RPMI8226 (cell line): Measurements from ENCODE around the gene METAP2.

Source experiments
- DNase-seq: peaks from one replicate; pipeline ENCODE4 v3.0.0-alpha.2; 2015

Gene METAP2

DNA sequence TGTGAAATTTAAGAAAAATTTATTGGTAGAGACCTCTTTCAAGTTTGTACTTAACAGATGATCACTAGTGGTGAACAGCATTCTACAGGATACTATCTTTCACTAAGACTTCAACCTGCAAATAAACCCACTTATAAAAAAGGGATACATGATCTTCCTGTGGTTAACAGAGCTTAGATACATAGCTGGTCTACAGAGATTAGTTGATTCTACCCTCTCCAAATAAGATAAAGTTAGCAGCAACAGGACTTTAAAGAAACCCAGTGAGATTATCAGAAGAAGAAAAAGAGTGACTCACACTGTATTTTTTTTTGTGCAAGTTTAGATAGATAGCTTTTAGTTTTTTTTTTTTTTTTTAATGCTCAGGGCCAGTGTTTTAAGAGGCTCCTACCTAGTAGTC lies 42.8 kb downstream of the METAP2 start:
- DNase-seq = no peak

DNA sequence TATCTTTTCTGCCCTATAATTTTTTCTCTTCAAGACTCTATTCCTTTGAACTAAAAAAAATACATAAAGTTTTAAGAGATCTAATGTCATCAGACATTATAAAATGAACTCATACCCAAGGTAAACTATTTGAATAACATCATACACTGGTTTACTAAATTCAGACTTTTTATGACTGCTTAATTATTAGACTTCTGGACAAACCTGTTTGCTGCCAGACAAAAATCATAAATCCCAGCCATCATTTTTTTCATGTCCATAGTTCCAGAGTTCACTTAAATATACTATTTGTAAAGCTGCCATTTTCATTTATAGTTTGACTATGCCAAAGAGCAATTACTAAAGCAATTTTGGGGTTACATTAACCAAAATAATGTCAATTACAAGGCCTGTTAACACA lies 43.3 kb downstream of the METAP2 start:
- DNase-seq = no peak

GRCh38 chr12:95518944-95519343 lies 45.0 kb downstream of the METAP2 start:
- DNase-seq = no peak

DNA sequence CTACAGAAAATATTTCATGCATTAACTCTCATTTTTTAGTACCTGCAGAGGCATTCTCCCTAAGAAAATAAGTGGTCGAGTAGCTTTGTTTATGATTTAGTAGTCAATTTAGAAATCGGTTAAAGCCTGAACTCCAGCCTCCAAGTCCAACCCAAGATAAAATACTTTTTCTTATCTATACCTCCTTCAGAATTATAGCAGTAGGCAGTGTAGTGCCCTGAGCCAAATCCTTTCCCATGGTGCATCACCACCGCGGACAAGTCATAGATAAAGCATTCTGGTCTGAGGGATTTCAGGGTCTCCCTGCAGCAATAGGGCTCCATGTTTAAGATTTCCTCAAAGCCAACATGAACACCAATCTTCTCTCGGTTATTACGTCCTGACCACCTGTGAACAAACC lies 46.9 kb downstream of the METAP2 start:
- DNase-seq = no peak

GRCh38 chr12:95522692-95523091 lies 48.7 kb downstream of the METAP2 start:
- DNase-seq = no peak

- no peak for DNase-seq
Observed at GRCh38 chr12:95528431-95528830, 54.5 kb downstream of the METAP2 start.

GRCh38 chr12:95529693-95530225 lies 55.8 kb downstream of the METAP2 start:
- DNase-seq = no peak

GRCh38 chr12:95532851-95533250 lies 58.9 kb downstream of the METAP2 start:
- DNase-seq = no peak

GRCh38 chr12:95533985-95534384 lies 60.0 kb downstream of the METAP2 start:
- no peak for DNase-seq

GRCh38 chr12:95538006-95538405 lies 64.1 kb downstream of the METAP2 start:
- DNase-seq = no peak

DNA sequence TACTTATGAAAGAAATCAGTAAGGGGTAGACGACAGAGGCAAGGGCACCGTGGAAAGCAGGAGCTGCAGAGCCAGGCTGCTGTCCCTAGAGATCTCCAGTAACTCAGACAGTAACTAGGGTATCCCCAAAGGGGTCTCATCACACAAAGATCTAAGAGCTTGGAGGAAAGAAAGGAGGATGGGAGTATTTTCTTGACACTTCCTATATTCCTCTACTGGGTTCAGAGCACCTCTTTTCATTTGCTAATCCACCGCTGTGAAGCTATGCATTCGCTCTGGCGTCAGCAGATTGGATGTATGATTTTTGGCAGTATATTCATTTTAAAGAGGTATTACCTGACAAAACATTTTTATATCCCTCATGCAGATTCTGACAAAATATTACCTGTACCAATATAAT lies 64.7 kb downstream of the METAP2 start:
- DNase-seq = no peak

GRCh38 chr12:95541436-95541835 lies 67.5 kb downstream of the METAP2 start:
- no peak for DNase-seq

GRCh38 chr12:95543305-95543704 lies 69.4 kb downstream of the METAP2 start:
- DNase-seq = no peak

DNA sequence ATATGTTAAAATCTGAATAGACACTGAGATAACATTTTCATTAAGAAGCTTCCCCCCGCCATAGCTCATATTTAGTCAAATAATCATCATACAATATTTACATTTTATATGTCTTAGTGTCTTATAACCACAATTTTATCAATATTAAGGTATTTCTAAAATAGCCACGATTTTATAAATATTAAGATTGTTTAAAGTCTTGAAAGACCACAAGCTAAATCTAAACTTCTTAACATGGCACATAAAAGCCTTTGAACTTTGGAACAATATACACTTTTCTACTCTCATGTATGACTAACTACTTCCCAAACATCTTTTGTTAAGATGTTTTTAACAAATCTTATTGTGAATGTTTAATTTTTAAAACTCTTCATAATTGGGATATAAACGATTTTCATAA lies 70.8 kb downstream of the METAP2 start:
- DNase-seq = no peak

DNA sequence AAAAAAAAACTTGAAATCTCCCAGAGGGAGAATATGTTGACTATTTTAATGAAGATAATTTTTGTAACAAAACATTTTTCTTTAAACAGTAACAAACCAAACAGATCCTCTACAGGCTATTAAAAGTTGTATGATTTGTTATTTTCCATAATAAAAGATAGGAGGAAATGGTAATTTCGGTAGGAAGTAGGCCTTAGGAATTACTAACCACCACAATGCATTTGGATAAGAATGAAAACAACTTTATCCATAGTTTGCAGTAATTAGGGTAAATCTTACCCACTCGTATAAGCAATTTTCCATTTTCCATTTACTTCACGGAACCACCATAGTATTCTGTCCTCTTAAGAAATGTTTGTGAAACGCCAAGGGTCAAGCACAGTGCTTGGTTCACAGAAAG lies 71.4 kb downstream of the METAP2 start:
- DNase-seq = no peak

- no peak for DNase-seq
Observed at GRCh38 chr12:95545731-95546490, 72.0 kb downstream of the METAP2 start.

GRCh38 chr12:95546491-95546813 lies 72.5 kb downstream of the METAP2 start:
- DNase-seq = no peak

DNA sequence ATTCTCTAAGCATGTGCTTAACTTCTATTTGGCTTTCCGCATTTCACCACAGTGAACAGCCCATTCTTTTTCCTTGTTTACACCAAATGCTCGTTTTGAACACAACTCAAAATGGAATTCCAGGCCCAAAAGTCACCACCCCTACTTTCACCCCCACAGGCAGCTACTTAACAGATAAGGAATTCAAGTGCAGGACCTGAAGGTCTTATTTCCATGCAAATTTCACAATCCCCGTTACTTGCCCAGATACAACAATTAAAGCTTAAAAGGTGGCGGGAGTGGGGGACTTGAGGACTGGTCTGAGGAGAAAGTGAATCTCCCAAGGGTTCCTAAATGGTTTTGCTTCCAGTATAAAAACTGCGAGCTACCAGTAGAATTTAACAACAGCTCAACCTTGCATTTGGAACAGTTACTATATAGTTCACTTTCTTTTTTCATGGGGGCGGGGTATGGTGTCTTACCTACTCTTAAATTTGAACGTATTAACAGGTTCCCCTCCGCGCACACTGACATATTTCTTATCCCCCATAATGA lies 73.6 kb downstream of the METAP2 start:
- DNase-seq = no peak

- DNase-seq = no peak
Observed at GRCh38 chr12:95548056-95548538, 74.1 kb downstream of the METAP2 start.

DNA sequence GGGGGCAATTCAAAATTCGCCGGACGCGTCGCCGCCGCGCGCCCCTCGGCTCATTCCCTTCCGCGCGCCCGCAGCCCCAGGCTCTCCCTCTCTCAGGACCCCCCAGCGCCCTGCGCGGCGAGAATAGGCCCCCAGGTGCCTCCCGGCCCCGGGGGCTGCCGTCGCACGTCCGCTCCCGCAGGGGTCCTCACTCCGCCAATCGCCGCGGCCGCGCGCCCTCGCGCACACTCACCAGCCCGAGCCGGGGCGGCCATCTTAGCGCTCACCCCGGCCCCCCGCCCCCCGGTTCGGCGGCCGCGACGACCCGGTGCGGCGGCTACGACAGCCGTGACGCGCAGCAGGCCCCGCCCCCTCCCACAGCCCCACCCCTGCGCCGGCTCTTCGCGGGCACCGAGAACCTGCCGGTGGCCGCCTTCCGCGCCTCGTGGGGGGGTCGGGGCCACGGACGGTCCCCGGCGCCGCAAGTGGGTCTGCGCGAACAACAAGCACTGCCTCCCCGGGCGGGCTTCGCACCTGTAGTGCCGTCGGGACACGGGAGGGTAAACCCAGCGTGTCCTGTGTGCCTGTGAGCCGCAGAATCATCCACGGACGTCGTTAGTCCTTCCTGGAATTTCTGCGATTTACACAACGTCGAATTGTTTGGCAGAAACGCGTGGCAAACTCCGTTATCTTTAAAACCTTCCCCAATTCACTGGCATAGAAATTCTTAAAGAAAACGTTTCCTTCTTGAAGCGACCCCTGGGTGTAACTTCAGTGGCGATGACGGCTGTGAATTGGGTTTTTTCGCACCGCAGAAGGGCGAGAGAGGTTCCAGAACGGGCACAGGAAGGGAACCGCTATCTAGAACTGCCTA lies 74.8 kb downstream of the METAP2 start:
- no peak for DNase-seq

DNA sequence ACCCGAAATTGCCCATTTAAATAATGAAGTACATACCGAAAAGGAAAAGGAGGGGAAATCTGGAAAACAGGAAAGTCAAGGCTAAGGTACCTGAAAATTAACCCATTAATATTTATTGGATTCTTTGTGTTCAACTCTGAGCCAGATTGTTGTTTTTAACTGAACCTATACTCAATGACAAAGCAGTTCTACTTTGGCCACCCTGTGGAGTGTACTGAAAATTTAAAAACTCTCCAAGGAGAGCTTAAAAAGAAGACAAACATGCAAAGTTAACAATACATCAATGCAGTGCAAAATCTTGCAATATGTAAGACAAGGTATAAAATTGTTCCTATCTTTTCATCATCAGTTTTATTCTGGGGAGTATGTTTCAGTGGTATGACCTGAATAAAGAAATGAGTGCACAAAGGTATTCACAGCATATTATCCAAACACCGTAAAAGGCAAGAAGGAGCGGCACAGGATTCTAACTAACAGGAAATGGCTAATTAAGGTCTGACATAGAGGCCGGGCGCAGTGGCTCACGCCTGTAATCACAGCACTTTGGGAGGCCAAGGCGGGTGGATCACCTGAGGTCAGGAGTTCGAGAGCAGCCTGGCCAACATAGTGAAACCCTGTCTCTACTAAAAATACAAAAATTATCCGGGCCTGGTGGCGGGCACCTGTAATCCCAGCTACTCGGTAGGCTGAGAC lies 75.6 kb downstream of the METAP2 start:
- no peak for DNase-seq

DNA sequence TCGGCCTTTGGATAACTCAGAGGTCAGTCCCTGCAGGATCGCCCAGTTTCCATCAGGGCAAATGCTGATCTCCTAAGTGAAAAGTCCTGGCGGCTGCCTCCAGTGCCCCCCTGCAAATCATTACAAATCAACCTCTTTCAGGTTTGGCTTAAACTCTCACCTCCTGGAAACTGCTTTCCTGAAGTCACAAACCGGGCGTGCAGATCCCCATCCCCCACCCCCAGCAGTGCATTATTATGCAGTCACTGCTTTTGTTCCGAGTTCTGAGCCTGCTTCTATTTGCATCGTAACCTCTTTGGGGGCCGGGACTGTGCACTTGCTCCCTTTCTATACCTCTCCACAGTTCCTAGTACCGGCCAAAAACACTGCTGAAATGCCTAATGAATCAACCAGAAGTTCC lies 77.4 kb downstream of the METAP2 start, which contains the start of gene USP44:
Gene USP44 (minus strand): TSS at position 172 of the 400 bp plus-strand sequence. CDS start 17,220 bp downstream, outside the sequence.
- DNase-seq = no peak

DNA sequence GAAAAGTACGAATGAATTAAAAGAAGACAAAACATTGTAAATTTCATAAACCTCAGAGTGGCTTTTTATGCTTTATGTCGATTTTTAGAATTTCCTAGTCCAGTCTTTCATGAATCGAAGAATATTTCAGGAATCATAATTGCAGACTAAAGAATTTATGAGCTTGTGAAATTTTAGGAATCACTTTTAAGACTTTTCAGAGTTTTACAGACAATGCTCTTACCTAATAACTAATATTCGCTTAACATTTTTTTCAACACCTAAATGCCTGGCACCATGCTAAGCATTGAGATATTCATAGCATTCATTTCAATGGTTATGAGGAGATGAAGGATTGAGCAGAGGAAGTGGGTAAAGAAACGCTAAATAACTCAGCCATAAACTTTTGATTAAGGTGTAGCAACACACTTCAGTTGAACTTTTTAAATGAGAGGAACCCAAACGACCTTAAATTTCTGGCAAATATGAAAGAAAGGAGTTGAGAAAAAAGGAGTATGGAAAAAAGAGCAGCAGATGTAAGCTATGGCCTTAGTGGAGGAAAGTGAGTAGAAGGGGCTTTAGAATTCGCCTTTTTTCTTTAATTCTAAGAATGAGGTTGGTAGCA lies 78.1 kb downstream of the METAP2 start:
- DNase-seq = no peak
